ENCODE results near the gene HERC3. TPM values are rescaled to one million over a fixed set of nuclear protein-coding genes. Genes with fewer than 3 reads are reported as not detected.
A peak's percentile ranks its signal among the peaks of the same experiment; 100 is the strongest.

Gene HERC3
- polyA plus RNA-seq, 3 donors, result 30.5 to 36.9 (median 36.7) TPM

DNA sequence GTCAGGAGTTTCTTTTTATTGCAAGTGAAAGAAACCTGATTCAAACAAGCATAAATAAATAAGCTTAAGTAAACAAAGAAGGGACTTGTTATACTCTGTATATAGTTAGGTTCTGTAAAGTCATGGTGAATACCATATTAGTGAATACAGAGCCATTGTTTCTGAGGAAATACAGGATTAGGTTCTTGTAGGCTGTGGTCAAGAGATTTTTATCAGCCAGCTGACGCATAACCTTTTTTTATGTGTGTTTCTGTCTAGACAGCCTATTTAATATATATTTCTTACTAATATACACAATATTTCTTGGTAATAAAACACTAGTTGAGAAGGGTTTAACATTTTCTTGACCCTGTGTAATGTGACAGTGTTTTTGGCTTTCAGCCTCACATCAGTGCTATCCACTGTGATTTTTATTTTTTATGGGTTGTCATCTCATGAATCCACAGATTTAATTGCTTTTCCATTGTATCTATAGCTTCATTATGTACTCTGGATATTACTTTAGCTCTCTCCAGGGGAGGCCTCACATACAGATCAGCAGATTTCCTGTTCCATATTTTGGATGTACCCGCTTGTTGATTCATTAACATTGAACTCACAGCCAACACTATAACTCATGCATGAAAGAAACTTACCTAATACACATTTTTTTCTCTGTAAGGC is 8.0 kb downstream of the HERC3 start:
- H3K9me3 Mint-ChIP-seq, result peaks cover 0 to 2% (median 0%) of the 10 kb centered on the region in 7 donors
- H2AFZ ChIP-seq (ENCODE audit: insufficient read depth, low read depth, low read length, poor library complexity, severe bottlenecking), result no peak overlapping the region
- H3K27ac ChIP-seq (ENCODE audit: low read depth in 1 of 2, low read length in 2 of 2), result peak overlapping the region in 1 of 2 donors; percentile 22
- no peak for DNase-seq
- no peaks in the 10 kb centered on the region for H3K27me3 ChIP-seq (ENCODE audit: control insufficient read depth in 2 of 2, insufficient read depth in 2 of 2, low read length in 2 of 2)
- no peak overlapping the region for H3K4me2 ChIP-seq (replicated peaks; ENCODE audit: extremely low read depth, low read length, poor library complexity, severe bottlenecking)
- WGBS (ENCODE audit: insufficient coverage), result no CpG with 5 or more reads among the region's 2 CpGs
- no peak overlapping the region for H3K9ac ChIP-seq (ENCODE audit: insufficient read depth, low read length, poor library complexity, severe bottlenecking)
- peaks cover 100% of the 10 kb centered on the region for H4K20me1 ChIP-seq (ENCODE audit: insufficient read depth, low read length)
- peaks cover 0 to 4% of the 10 kb centered on the region in 2 donors for H3K4me1 ChIP-seq (ENCODE audit: control insufficient read depth in 1 of 2, insufficient read depth in 2 of 2, low read length in 2 of 2)
- H3K9me3 ChIP-seq (replicated peaks in 1 of 2; ENCODE audit: control insufficient read depth in 1 of 2, insufficient read depth in 1 of 2, low read length in 2 of 2), result no peaks in the 10 kb centered on the region
- H3K27me3 Mint-ChIP-seq (ENCODE audit: low read depth in 3 of 3), result peaks cover 0 to 1% (median 0%) of the 10 kb centered on the region in 3 donors
- peak overlapping the region in 2 of 7 donors; percentile 16 to 42 for H3K27ac Mint-ChIP-seq
- H3K36me3 ChIP-seq (replicated peaks in 1 of 2; ENCODE audit: control insufficient read depth in 1 of 2, insufficient read depth in 2 of 2, low read length in 2 of 2), result peaks cover 35 to 86% of the 10 kb centered on the region in 2 donors
- H3K4me3 ChIP-seq (replicated peaks in 1 of 3; ENCODE audit: low read depth in 2 of 3, low read length in 3 of 3), result no peak overlapping the region
- H3K79me2 ChIP-seq (ENCODE audit: insufficient read depth, low read length), result peaks cover 98% of the 10 kb centered on the region
- H3K36me3 Mint-ChIP-seq, result peaks cover 53 to 79% of the 10 kb centered on the region in 2 donors
- TF ChIP-seq, protein P1, sequence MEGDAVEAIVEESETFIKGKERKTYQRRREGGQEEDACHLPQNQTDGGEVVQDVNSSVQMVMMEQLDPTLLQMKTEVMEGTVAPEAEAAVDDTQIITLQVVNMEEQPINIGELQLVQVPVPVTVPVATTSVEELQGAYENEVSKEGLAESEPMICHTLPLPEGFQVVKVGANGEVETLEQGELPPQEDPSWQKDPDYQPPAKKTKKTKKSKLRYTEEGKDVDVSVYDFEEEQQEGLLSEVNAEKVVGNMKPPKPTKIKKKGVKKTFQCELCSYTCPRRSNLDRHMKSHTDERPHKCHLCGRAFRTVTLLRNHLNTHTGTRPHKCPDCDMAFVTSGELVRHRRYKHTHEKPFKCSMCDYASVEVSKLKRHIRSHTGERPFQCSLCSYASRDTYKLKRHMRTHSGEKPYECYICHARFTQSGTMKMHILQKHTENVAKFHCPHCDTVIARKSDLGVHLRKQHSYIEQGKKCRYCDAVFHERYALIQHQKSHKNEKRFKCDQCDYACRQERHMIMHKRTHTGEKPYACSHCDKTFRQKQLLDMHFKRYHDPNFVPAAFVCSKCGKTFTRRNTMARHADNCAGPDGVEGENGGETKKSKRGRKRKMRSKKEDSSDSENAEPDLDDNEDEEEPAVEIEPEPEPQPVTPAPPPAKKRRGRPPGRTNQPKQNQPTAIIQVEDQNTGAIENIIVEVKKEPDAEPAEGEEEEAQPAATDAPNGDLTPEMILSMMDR (IDR thresholded peaks at IDR 0.05), result no peak
- H3K4me3 Mint-ChIP-seq, result no peak overlapping the region
- H3K4me1 Mint-ChIP-seq, result peaks cover 36% of the 10 kb centered on the region
- intact Hi-C loops (cut with micrococcal nuclease), result no loop called here

DNA sequence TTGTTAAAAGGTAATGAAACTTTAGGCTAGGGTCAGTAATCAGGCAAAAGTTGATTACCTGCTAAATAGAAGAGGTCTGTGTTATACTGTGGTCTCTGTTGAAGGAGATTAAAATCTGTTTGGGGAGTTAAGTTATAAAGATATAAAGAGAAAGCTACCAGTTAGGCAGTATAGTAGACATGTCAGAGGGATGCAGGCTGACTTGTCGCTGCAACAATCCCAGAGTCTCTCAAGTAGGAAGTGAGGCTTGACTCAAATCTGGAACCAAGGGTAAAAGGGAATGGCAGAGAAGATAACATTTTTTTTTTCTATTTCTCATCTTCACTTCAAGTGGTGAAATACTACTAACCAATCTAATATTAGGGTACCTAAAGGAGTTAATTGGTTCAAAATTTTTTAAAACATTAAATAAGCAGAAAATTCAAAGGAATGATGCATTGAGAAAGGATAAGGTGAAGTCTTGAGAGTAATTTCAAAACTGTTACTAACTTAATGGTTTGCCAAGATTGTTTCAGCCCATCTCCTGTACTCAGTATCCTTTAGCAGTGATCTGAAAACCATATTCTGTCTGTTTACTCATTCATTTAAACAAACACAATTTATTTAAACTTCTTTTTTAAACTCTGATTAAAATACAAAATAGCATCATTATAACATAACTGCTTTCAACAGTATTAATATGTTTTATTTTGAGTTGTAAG is 12.8 kb downstream of the HERC3 start:
- H3K27ac Mint-ChIP-seq, result peak overlapping the region in 3 of 7 donors; percentile 10 to 46 (median 38)
- Histone ChIP-seq H3K9me3 (replicated peaks in 1 of 2; ENCODE audit: control insufficient read depth in 1 of 2, insufficient read depth in 1 of 2, low read length in 2 of 2) (peaks cover 0 to 3% of the 10 kb centered on the region in 2 donors), H3K79me2 (ENCODE audit: insufficient read depth, low read length) (peaks cover 78% of the 10 kb centered on the region), H3K27me3 (ENCODE audit: control insufficient read depth in 2 of 2, insufficient read depth in 2 of 2, low read length in 2 of 2) (no peaks in the 10 kb centered on the region), H3K4me3 (replicated peaks in 1 of 3; ENCODE audit: low read depth in 2 of 3, low read length in 3 of 3) (no peak overlapping the region), H4K20me1 (ENCODE audit: insufficient read depth, low read length) (peaks cover 97% of the 10 kb centered on the region), H3K27ac (ENCODE audit: low read depth in 1 of 2, low read length in 2 of 2) (no peak overlapping the region), H3K36me3 (replicated peaks in 1 of 2; ENCODE audit: control insufficient read depth in 1 of 2, insufficient read depth in 2 of 2, low read length in 2 of 2) (peaks cover 31 to 86% of the 10 kb centered on the region in 2 donors), H3K4me2 (replicated peaks; ENCODE audit: extremely low read depth, low read length, poor library complexity, severe bottlenecking) (no peak overlapping the region), H2AFZ (ENCODE audit: insufficient read depth, low read depth, low read length, poor library complexity, severe bottlenecking) (no peak overlapping the region), H3K9ac (ENCODE audit: insufficient read depth, low read length, poor library complexity, severe bottlenecking) (no peak overlapping the region), H3K4me1 (ENCODE audit: control insufficient read depth in 1 of 2, insufficient read depth in 2 of 2, low read length in 2 of 2) (peaks cover 9 to 13% of the 10 kb centered on the region in 2 donors)
- peaks cover 20% of the 10 kb centered on the region for H3K4me1 Mint-ChIP-seq
- no CpG with 5 or more reads among the region's 1 CpG for WGBS (ENCODE audit: insufficient coverage)
- no peak for DNase-seq
- intact Hi-C loops (cut with micrococcal nuclease), result no loop called here
- TF ChIP-seq, protein P1 (IDR thresholded peaks at IDR 0.05), result no peak
- H3K4me3 Mint-ChIP-seq, result no peak overlapping the region
- H3K9me3 Mint-ChIP-seq, result peaks cover 0 to 12% (median 6%) of the 10 kb centered on the region in 7 donors
- H3K36me3 Mint-ChIP-seq, result peaks cover 59 to 84% of the 10 kb centered on the region in 2 donors
- no peaks in the 10 kb centered on the region for H3K27me3 Mint-ChIP-seq (ENCODE audit: low read depth in 3 of 3)
